ENCODE measurements around the gene GREM1.

Gene GREM1

GRCh38 chr15:32730677-32731654, 13.2 kb downstream of the GREM1 start:
- Histone ChIP-seq H3K9me3 (ENCODE audit: control insufficient read depth, low read length) (no peaks in the 10 kb centered on the region), H3K36me3 (ENCODE audit: control insufficient read depth, insufficient read depth, low read length) (no peaks in the 10 kb centered on the region), H3K4me3 (ENCODE audit: insufficient read depth, low read depth, low read length) (no peak overlapping the region), H3K27ac (ENCODE audit: insufficient read depth, low read depth, low read length, poor library complexity, severe bottlenecking) (no peak overlapping the region), H3K4me1 (ENCODE audit: control insufficient read depth, insufficient read depth, low read length) (peaks cover 4% of the 10 kb centered on the region), H3K27me3 (ENCODE audit: control insufficient read depth, insufficient read depth, low read length, poor library complexity, severe bottlenecking) (no peaks in the 10 kb centered on the region)
- 61 to 62% methylated on average over 27 of the region's 27 CpGs for WGBS, 2 experiments

- H3K27ac ChIP-seq (ENCODE audit: insufficient read depth, low read depth, low read length, poor library complexity, severe bottlenecking), result no peak overlapping the region
- H3K9me3 ChIP-seq (ENCODE audit: control insufficient read depth, low read length), result no peaks in the 10 kb centered on the region
- no peak overlapping the region for H3K4me3 ChIP-seq (ENCODE audit: insufficient read depth, low read depth, low read length)
- 88 to 98% methylated on average over 4 to 6 of the region's 6 CpGs for WGBS, 2 experiments
- no peaks in the 10 kb centered on the region for H3K36me3 ChIP-seq (ENCODE audit: control insufficient read depth, insufficient read depth, low read length)
- H3K4me1 ChIP-seq (ENCODE audit: control insufficient read depth, insufficient read depth, low read length), result peaks cover 4% of the 10 kb centered on the region
- no peaks in the 10 kb centered on the region for H3K27me3 ChIP-seq (ENCODE audit: control insufficient read depth, insufficient read depth, low read length, poor library complexity, severe bottlenecking)
These were observed 14.9 kb downstream of the GREM1 start for GRCh38 chr15:32732574-32733157.

DNA sequence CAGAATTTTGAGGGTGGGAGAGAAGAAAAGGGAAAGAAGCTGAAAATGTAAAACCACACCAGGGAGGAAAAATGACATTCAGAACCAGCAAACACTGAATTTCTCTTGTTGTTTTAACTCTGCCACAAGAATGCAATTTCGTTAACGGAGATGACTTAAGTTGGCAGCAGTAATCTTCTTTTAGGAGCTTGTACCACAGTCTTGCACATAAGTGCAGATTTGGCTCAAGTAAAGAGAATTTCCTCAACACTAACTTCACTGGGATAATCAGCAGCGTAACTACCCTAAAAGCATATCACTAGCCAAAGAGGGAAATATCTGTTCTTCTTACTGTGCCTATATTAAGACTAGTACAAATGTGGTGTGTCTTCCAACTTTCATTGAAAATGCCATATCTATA, 15.5 kb downstream of the GREM1 start:
- Histone ChIP-seq H3K36me3 (ENCODE audit: control insufficient read depth, insufficient read depth, low read length) (no peaks in the 10 kb centered on the region), H3K27ac (ENCODE audit: insufficient read depth, low read depth, low read length, poor library complexity, severe bottlenecking) (no peak overlapping the region), H3K9me3 (ENCODE audit: control insufficient read depth, low read length) (no peaks in the 10 kb centered on the region), H3K27me3 (ENCODE audit: control insufficient read depth, insufficient read depth, low read length, poor library complexity, severe bottlenecking) (no peaks in the 10 kb centered on the region), H3K4me1 (ENCODE audit: control insufficient read depth, insufficient read depth, low read length) (peaks cover 4% of the 10 kb centered on the region), H3K4me3 (ENCODE audit: insufficient read depth, low read depth, low read length) (no peak overlapping the region)
- WGBS, 2 experiments, result 62 to 67% methylated on average over 3 of the region's 3 CpGs

GRCh38 chr15:32735989-32736700, 18.3 kb downstream of the GREM1 start:
- Histone ChIP-seq H3K27ac (ENCODE audit: insufficient read depth, low read depth, low read length, poor library complexity, severe bottlenecking) (no peak overlapping the region), H3K9me3 (ENCODE audit: control insufficient read depth, low read length) (peaks cover 2% of the 10 kb centered on the region), H3K36me3 (ENCODE audit: control insufficient read depth, insufficient read depth, low read length) (no peaks in the 10 kb centered on the region), H3K4me1 (ENCODE audit: control insufficient read depth, insufficient read depth, low read length) (no peaks in the 10 kb centered on the region), H3K27me3 (ENCODE audit: control insufficient read depth, insufficient read depth, low read length, poor library complexity, severe bottlenecking) (no peaks in the 10 kb centered on the region), H3K4me3 (ENCODE audit: insufficient read depth, low read depth, low read length) (no peak overlapping the region)
- 90 to 97% methylated on average over 2 of the region's 2 CpGs for WGBS, 2 experiments

GRCh38 chr15:32736701-32737061, 18.9 kb downstream of the GREM1 start:
- Histone ChIP-seq H3K27ac (ENCODE audit: insufficient read depth, low read depth, low read length, poor library complexity, severe bottlenecking) (no peak overlapping the region), H3K9me3 (ENCODE audit: control insufficient read depth, low read length) (peaks cover 2% of the 10 kb centered on the region), H3K4me3 (ENCODE audit: insufficient read depth, low read depth, low read length) (no peak overlapping the region), H3K4me1 (ENCODE audit: control insufficient read depth, insufficient read depth, low read length) (no peaks in the 10 kb centered on the region), H3K27me3 (ENCODE audit: control insufficient read depth, insufficient read depth, low read length, poor library complexity, severe bottlenecking) (no peaks in the 10 kb centered on the region), H3K36me3 (ENCODE audit: control insufficient read depth, insufficient read depth, low read length) (no peaks in the 10 kb centered on the region)
- WGBS, 2 experiments, result 95 to 96% methylated on average over 2 of the region's 2 CpGs

- no peaks in the 10 kb centered on the region for H3K36me3 ChIP-seq (ENCODE audit: control insufficient read depth, insufficient read depth, low read length)
- no peak overlapping the region for H3K4me3 ChIP-seq (ENCODE audit: insufficient read depth, low read depth, low read length)
- no peaks in the 10 kb centered on the region for H3K4me1 ChIP-seq (ENCODE audit: control insufficient read depth, insufficient read depth, low read length)
- H3K9me3 ChIP-seq (ENCODE audit: control insufficient read depth, low read length), result peaks cover 2% of the 10 kb centered on the region
- H3K27ac ChIP-seq (ENCODE audit: insufficient read depth, low read depth, low read length, poor library complexity, severe bottlenecking), result no peak overlapping the region
- 89 to 90% methylated on average over 4 of the region's 4 CpGs for WGBS, 2 experiments
- no peaks in the 10 kb centered on the region for H3K27me3 ChIP-seq (ENCODE audit: control insufficient read depth, insufficient read depth, low read length, poor library complexity, severe bottlenecking)
These were observed 19.5 kb downstream of the GREM1 start for GRCh38 chr15:32737304-32737703.

GRCh38 chr15:32738666-32739065, 20.9 kb downstream of the GREM1 start:
- H3K36me3 ChIP-seq (ENCODE audit: control insufficient read depth, insufficient read depth, low read length), result no peaks in the 10 kb centered on the region
- no peak overlapping the region for H3K4me3 ChIP-seq (ENCODE audit: insufficient read depth, low read depth, low read length)
- no peak overlapping the region for H3K27ac ChIP-seq (ENCODE audit: insufficient read depth, low read depth, low read length, poor library complexity, severe bottlenecking)
- H3K9me3 ChIP-seq (ENCODE audit: control insufficient read depth, low read length), result peaks cover 2% of the 10 kb centered on the region
- WGBS, 2 experiments, result 90 to 93% methylated on average over 1 of the region's 1 CpG
- no peaks in the 10 kb centered on the region for H3K27me3 ChIP-seq (ENCODE audit: control insufficient read depth, insufficient read depth, low read length, poor library complexity, severe bottlenecking)
- no peaks in the 10 kb centered on the region for H3K4me1 ChIP-seq (ENCODE audit: control insufficient read depth, insufficient read depth, low read length)

GRCh38 chr15:32739522-32740063, 21.8 kb downstream of the GREM1 start:
- H3K4me1 ChIP-seq (ENCODE audit: control insufficient read depth, insufficient read depth, low read length), result no peaks in the 10 kb centered on the region
- WGBS, 2 experiments, result 92 to 97% methylated on average over 1 of the region's 1 CpG
- H3K9me3 ChIP-seq (ENCODE audit: control insufficient read depth, low read length), result peaks cover 2% of the 10 kb centered on the region
- H3K27me3 ChIP-seq (ENCODE audit: control insufficient read depth, insufficient read depth, low read length, poor library complexity, severe bottlenecking), result no peaks in the 10 kb centered on the region
- no peak overlapping the region for H3K4me3 ChIP-seq (ENCODE audit: insufficient read depth, low read depth, low read length)
- H3K27ac ChIP-seq (ENCODE audit: insufficient read depth, low read depth, low read length, poor library complexity, severe bottlenecking), result no peak overlapping the region
- no peaks in the 10 kb centered on the region for H3K36me3 ChIP-seq (ENCODE audit: control insufficient read depth, insufficient read depth, low read length)

DNA sequence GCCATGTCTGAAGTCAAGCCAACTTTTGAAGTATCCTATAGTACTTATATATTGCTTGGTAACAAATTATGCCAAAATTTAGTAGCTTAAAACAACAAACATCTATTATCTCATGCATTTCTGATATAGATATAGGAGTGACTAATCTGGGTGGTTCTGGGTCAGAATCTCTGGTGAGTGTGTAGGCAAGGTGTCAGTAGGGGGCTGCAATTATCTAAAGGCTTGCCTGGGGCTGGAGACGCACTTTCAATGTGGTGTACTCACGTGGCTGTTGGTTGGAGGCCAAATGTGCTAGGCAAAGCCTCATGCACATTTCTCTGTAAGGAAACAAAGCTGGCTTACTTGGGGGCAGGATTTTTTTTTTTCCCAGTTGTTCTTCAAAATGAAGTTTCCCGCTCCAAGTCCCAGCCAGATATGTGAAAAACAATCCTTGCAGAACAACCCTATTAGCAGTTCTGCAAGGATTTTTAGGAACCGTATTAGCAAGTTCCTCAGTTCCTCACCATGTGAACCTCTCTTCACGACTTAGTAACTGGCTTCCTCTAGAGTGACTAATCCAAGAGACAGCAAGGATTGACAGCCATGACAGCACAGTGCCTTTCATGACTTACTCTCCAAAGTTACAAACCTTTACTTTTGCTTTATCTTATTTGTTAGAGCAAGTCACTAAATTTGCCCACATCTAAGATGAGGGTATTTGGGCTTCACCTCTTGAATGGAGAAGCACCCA, 25.8 kb downstream of the GREM1 start:
- no peaks in the 10 kb centered on the region for H3K4me1 ChIP-seq (ENCODE audit: control insufficient read depth, insufficient read depth, low read length)
- no peaks in the 10 kb centered on the region for H3K36me3 ChIP-seq (ENCODE audit: control insufficient read depth, insufficient read depth, low read length)
- H3K9me3 ChIP-seq (ENCODE audit: control insufficient read depth, low read length), result peaks cover 2% of the 10 kb centered on the region
- H3K27ac ChIP-seq (ENCODE audit: insufficient read depth, low read depth, low read length, poor library complexity, severe bottlenecking), result no peak overlapping the region
- H3K4me3 ChIP-seq (ENCODE audit: insufficient read depth, low read depth, low read length), result no peak overlapping the region
- 63 to 71% methylated on average over 4 to 5 of the region's 5 CpGs for WGBS, 2 experiments
- H3K27me3 ChIP-seq (ENCODE audit: control insufficient read depth, insufficient read depth, low read length, poor library complexity, severe bottlenecking), result no peaks in the 10 kb centered on the region
